SK-N-SH (cell line): ENCODE measurements around the gene RCOR3. TPM values are rescaled to one million over a fixed set of nuclear protein-coding genes. Genes with fewer than 3 reads are reported as not detected.

Experiments used
- CTCF ChIA-PET: fragments of 300-600, 350-600 bp; formaldehyde crosslinking; extraction: SDS; loops from one replicate; lab custom pipeline; 2021; lab: Yijun Ruan, JAX
- POLR2A ChIA-PET: fragments of 350-600 bp; sonication (Branson Sonifier 250); formaldehyde crosslinking; extraction: SDS; loops from one replicate; lab custom pipeline; 2020; ENCODE audit warnings: antibody characterized with exemption, inconsistent platforms; lab: Yijun Ruan, JAX
- DNase-seq: peaks from one replicate; pipeline ENCODE4 v3.0.0; 2012
- H2AFZ ChIP-seq: fragments of 200-600 bp; sonication (generic); 2 replicates; pipeline ENCODE4 v1.8.1; 2016; ENCODE audit warnings: antibody characterized with exemption, mild to moderate bottlenecking, low read depth
- H3F3A ChIP-seq: fragments of 200-600 bp; sonication (generic); replicated peaks from 2 replicates; pipeline ENCODE3; 2016; ENCODE audit warnings: antibody characterized with exemption, mild to moderate bottlenecking; ENCODE audit not compliant: insufficient read depth
- H3K27ac ChIP-seq, 2 experiments: fragments of 200-500 bp in 1 of 2; fragments of 200-600 bp in 1 of 2; sonication (Bioruptor generic) in 1 of 2; sonication (generic), shearing (Covaris generic) in 1 of 2; 2 replicates each; pipeline versions ENCODE4 v1.5.1 to v1.6.1; 2014 to 2016; ENCODE audit warnings: low read depth in 2 of 2, inconsistent platforms in 1 of 2, low read length in 1 of 2, mild to moderate bottlenecking in 1 of 2, mixed read lengths in 1 of 2
- H3K27me3 ChIP-seq: fragments of 200-600 bp; sonication (generic), shearing (Covaris generic); 2 replicates; pipeline ENCODE4 v1.6.1; 2016; ENCODE audit warnings: mixed run types; ENCODE audit not compliant: insufficient read depth
- H3K36me3 ChIP-seq, 2 experiments: fragments of 200-500 bp in 1 of 2; fragments of 200-600 bp in 1 of 2; sonication (Bioruptor generic) in 1 of 2; sonication (generic) in 1 of 2; replicated peaks in 1 of 2; 2 replicates each; pipeline versions ENCODE3 to v1.5.1; 2014 to 2016; ENCODE audit warnings: low read length in 1 of 2, mild to moderate bottlenecking in 1 of 2; ENCODE audit not compliant: insufficient read depth in 2 of 2, control insufficient read depth in 1 of 2
- H3K4me1 ChIP-seq, 2 experiments: fragments of 200-500 bp in 1 of 2; fragments of 200-600 bp in 1 of 2; sonication (Bioruptor generic) in 1 of 2; sonication (generic), shearing (Covaris generic) in 1 of 2; 2 replicates each; pipeline versions ENCODE4 v1.5.1 to v1.6.1; 2014 to 2016; ENCODE audit warnings: low read depth in 1 of 2, low read length in 1 of 2, mixed run types in 1 of 2; ENCODE audit not compliant: insufficient read depth in 2 of 2, control insufficient read depth in 1 of 2
- H3K4me2 ChIP-seq: fragments of 200-600 bp; sonication (generic), shearing (Covaris generic); 2 replicates; pipeline ENCODE4 v1.6.1; 2017; ENCODE audit warnings: mixed run types
- H3K4me3 ChIP-seq, 2 experiments: fragments of 200-500 bp in 1 of 2; fragments of 200-600 bp in 1 of 2; sonication (Bioruptor generic) in 1 of 2; sonication (generic), shearing (Covaris generic) in 1 of 2; 2 replicates each; pipeline versions ENCODE4 v1.5.1 to v1.8.1; 2014 to 2016; ENCODE audit warnings: low read depth in 2 of 2, inconsistent platforms in 1 of 2, low read length in 1 of 2, mild to moderate bottlenecking in 1 of 2, mixed read lengths in 1 of 2, moderate library complexity in 1 of 2
- H3K79me2 ChIP-seq: fragments of 200-600 bp; sonication (generic); 2 replicates; pipeline ENCODE4 v1.8.1; 2017; ENCODE audit warnings: mild to moderate bottlenecking; ENCODE audit not compliant: insufficient read depth
- H3K9ac ChIP-seq: fragments of 200-600 bp; sonication (generic); 2 replicates; pipeline ENCODE4 v1.6.1; 2017; ENCODE audit warnings: mixed run types
- H3K9me2 ChIP-seq: fragments of 200-600 bp; sonication (generic); 2 replicates; pipeline ENCODE4 v1.6.1; 2017; ENCODE audit warnings: mixed run types
- H3K9me3 ChIP-seq: fragments of 200-600 bp; sonication (generic); 2 replicates; pipeline ENCODE4 v1.6.1; 2017; ENCODE audit warnings: mixed run types, mild to moderate bottlenecking, moderate library complexity
- H4K20me1 ChIP-seq: fragments of 200-600 bp; sonication (generic); 2 replicates; pipeline ENCODE4 v1.6.1; 2017; ENCODE audit warnings: mild to moderate bottlenecking, mixed run types; ENCODE audit not compliant: insufficient read depth
- CHD2 ChIP-seq: fragments of 150-350 bp; IDR thresholded peaks from 2 replicates; pipeline ENCODE4 v1.6.1; 2018; ENCODE audit warnings: low read length; ENCODE audit not compliant: partially characterized antibody
- ELF1 ChIP-seq: IDR thresholded peaks from 2 replicates; pipeline ENCODE4 v1.4.0; 2012
- FOSL2 ChIP-seq: IDR thresholded peaks from 2 replicates; pipeline ENCODE4 v1.4.0; 2012; ENCODE audit warnings: low read depth, mild to moderate bottlenecking, moderate library complexity, borderline replicate concordance
- MXI1 ChIP-seq: IDR thresholded peaks from 2 replicates; pipeline ENCODE4 v1.6.1; 2012; ENCODE audit warnings: mild to moderate bottlenecking, low read depth, low read length, improper control_type of control experiment
- NRF1 ChIP-seq: IDR thresholded peaks from 2 replicates; pipeline ENCODE4 v1.6.1; 2012; ENCODE audit warnings: low read depth, mild to moderate bottlenecking, low read length
- POLR2AphosphoS5 ChIP-seq: IDR thresholded peaks from 2 replicates; pipeline ENCODE4 v1.6.1; 2012; ENCODE audit warnings: low read depth, low read length
- REST ChIP-seq: IDR thresholded peaks from 2 replicates; pipeline ENCODE4 v1.6.1; 2012; ENCODE audit warnings: mild to moderate bottlenecking, low read depth, low read length, moderate library complexity
- RFX5 ChIP-seq: IDR thresholded peaks from 2 replicates; pipeline ENCODE4 v1.6.1; 2012; ENCODE audit warnings: mild to moderate bottlenecking, improper control_type of control experiment, low read length
- SIN3A ChIP-seq: IDR thresholded peaks from 2 replicates; pipeline ENCODE4 v1.6.1; 2012; ENCODE audit warnings: low read depth, mild to moderate bottlenecking, low read length, moderate library complexity, borderline replicate concordance
- SMC3 ChIP-seq: IDR thresholded peaks from 2 replicates; pipeline ENCODE4 v1.6.1; 2012; ENCODE audit warnings: low read depth, low read length, improper control_type of control experiment
- TEAD4 ChIP-seq: IDR thresholded peaks from 2 replicates; pipeline ENCODE4 v1.4.0; 2012; ENCODE audit warnings: mild to moderate bottlenecking, borderline replicate concordance; ENCODE audit not compliant: insufficient read depth
- YY1 ChIP-seq: IDR thresholded peaks from 2 replicates; pipeline ENCODE4 v1.4.0; 2012; ENCODE audit warnings: low read depth, mild to moderate bottlenecking
- ZBTB33 ChIP-seq: IDR thresholded peaks from 2 replicates; pipeline ENCODE4 v1.4.0; 2012; ENCODE audit warnings: low read depth, borderline replicate concordance
- polyA plus RNA-seq, 3 experiments: library from polyadenylated mRNA; depleted of rRNA; stranded (reverse); fragments of >200 nt; gene quantifications; 2 replicates each; pipeline ENCODE4 v1.2.3, GENCODE V29; 2012
- TF ChIP-seq, protein P1 (sequence below): fragments of 200-600 bp; sonication (generic); IDR thresholded peaks from 2 replicates; pipeline ENCODE4 v1.6.1; 2017; ENCODE audit warnings: antibody characterized with exemption, mild to moderate bottlenecking, moderate library complexity
- TF ChIP-seq, protein P2 (sequence below): IDR thresholded peaks from 2 replicates; pipeline ENCODE4 v1.4.0; 2012; ENCODE audit warnings: low read depth

RCOR3 gene
- polyA plus RNA-seq, 1 of the 3 experiments (the other 2 are of a cell fraction): 18.7 TPM

- TF ChIP-seq REST (no peak), SIN3A (no peak)
These were observed 54.2 kb downstream of the RCOR3 start (continued) for GRCh38 chr1:211313392-211313791.

DNA sequence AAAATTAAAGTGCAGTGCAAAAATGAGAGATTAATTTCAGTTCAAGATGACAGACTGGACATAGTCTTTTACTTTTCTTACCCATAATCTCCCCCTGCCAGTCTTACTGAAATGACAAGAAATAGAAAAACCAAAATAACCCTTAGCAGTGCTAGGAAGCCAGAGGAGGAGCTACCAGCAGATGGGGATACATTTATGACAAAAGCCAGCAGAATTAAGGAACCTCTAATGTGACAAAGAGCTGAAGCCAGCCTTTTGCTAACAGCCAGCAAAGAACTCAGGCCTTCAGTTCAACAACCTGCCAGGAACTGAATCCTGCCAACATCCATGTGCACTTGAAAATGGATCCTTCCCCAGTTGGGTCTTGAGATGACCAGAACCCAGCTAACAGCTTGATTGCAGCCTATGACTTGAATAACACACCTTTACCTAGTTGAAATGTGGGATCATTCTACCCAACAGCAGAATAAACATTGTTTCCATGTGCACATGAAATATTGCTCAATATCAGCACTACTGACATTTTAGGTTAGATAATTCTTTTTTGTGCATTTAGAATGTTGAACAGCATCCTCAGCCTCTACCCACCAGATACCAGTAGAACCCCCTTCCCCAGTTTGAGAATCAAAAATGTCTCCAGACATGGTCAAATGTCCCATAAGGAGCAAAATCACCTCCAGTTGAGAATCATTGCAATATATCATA lies 59.6 kb downstream of the RCOR3 start:
- POLR2A ChIA-PET: no interaction called here

More for the DNA sequence above, 59.6 kb downstream of the RCOR3 start:
- H3F3A ChIP-seq: no peaks in the 10 kb centered on the region
- no peaks in the 10 kb centered on the region for H3K79me2 ChIP-seq
- no peak overlapping the region for H3K4me2 ChIP-seq
- no peak overlapping the region for H3K9ac ChIP-seq
- TF ChIP-seq, protein P1, sequence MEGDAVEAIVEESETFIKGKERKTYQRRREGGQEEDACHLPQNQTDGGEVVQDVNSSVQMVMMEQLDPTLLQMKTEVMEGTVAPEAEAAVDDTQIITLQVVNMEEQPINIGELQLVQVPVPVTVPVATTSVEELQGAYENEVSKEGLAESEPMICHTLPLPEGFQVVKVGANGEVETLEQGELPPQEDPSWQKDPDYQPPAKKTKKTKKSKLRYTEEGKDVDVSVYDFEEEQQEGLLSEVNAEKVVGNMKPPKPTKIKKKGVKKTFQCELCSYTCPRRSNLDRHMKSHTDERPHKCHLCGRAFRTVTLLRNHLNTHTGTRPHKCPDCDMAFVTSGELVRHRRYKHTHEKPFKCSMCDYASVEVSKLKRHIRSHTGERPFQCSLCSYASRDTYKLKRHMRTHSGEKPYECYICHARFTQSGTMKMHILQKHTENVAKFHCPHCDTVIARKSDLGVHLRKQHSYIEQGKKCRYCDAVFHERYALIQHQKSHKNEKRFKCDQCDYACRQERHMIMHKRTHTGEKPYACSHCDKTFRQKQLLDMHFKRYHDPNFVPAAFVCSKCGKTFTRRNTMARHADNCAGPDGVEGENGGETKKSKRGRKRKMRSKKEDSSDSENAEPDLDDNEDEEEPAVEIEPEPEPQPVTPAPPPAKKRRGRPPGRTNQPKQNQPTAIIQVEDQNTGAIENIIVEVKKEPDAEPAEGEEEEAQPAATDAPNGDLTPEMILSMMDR: no peak
- no peak for TF ChIP-seq SMC3
- no peak for TF ChIP-seq TEAD4
- TF ChIP-seq POLR2AphosphoS5: no peak
- TF ChIP-seq MXI1: no peak
- TF ChIP-seq FOSL2: no peak
- no peak for TF ChIP-seq NRF1
- TF ChIP-seq ZBTB33: no peak
- TF ChIP-seq, protein P2, sequence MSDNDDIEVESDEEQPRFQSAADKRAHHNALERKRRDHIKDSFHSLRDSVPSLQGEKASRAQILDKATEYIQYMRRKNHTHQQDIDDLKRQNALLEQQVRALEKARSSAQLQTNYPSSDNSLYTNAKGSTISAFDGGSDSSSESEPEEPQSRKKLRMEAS: no peak
- no peak for TF ChIP-seq RFX5
- no peak for TF ChIP-seq YY1
- TF ChIP-seq ELF1: no peak
- TF ChIP-seq CHD2: no peak
- TF ChIP-seq, all 33 proteins: peak for 0
- H3K27me3 ChIP-seq: no peaks in the 10 kb centered on the region
- no peaks in the 10 kb centered on the region for H4K20me1 ChIP-seq
- H3K4me1 ChIP-seq: no peaks in the 10 kb centered on the region
- no peak overlapping the region for H3K27ac ChIP-seq
- H3K36me3 ChIP-seq: peaks cover 28 to 31% of the 10 kb centered on the region in 2 experiments
- no peaks in the 10 kb centered on the region for H3K9me3 ChIP-seq
- H3K4me3 ChIP-seq: no peak overlapping the region
- no peaks in the 10 kb centered on the region for H3K9me2 ChIP-seq
- no peak overlapping the region for H2AFZ ChIP-seq
- CTCF ChIA-PET: interaction anchor here (0.7 to 1.4 kb wide), 3 partner anchors 151 to 336 kb away, joined by 3 to 6 read pairs (median 3); no protein-coding TSS in a partner anchor
- no peak for DNase-seq
